Measurements from ENCODE around the gene TUBB6. TPM values are rescaled to one million over a fixed set of nuclear protein-coding genes. Genes with fewer than 3 reads are reported as not detected.

Gene TUBB6
- total and polyA plus RNA-seq, 2 donors (not counting 3 experiments of a cell fraction or from before 2014, with no cell fraction given) = 440 to 747 TPM

GRCh38 chr18:12336887-12337286 lies 28.8 kb downstream of the TUBB6 start:
- Histone ChIP-seq H3K9me1 (replicated peaks; ENCODE audit: control insufficient read depth, extremely low read depth, insufficient read depth, low read length) (no peaks in the 10 kb centered on the region), H3K4me2 (ENCODE audit: insufficient read depth, low read length) (no peak overlapping the region), H3K27me3 (ENCODE audit: control insufficient read depth in 2 of 2, insufficient read depth in 2 of 2, low read length in 2 of 2) (no peaks in the 10 kb centered on the region), H3K9me3 (replicated peaks; ENCODE audit: control insufficient read depth, insufficient read depth, low read length) (no peaks in the 10 kb centered on the region), H2AFZ (ENCODE audit: low read depth, low read length) (no peak overlapping the region), H3K4me1 (ENCODE audit: control insufficient read depth, extremely low read depth, insufficient read depth, low read length) (peaks cover 6% of the 10 kb centered on the region), H3K27ac (ENCODE audit: insufficient read depth, low read depth, low read length) (no peak overlapping the region), H3K9ac (replicated peaks; ENCODE audit: extremely low read depth, insufficient read depth, low read length) (no peak overlapping the region), H4K20me1 (replicated peaks; ENCODE audit: control insufficient read depth, extremely low read depth, insufficient read depth, low read length) (no peaks in the 10 kb centered on the region), H3K79me2 (ENCODE audit: control insufficient read depth, insufficient read depth, low read length) (no peaks in the 10 kb centered on the region), H3K4me3 (replicated peaks in 1 of 3; ENCODE audit: insufficient read depth in 1 of 3, low read depth in 1 of 3, low read length in 3 of 3) (no peak overlapping the region), H3K36me3 (ENCODE audit: control insufficient read depth in 2 of 2, extremely low read depth in 1 of 2, insufficient read depth in 2 of 2, low read length in 2 of 2) (peaks cover 0 to 12% of the 10 kb centered on the region in 2 experiments)
- CTCF ChIA-PET = interaction anchor here (1.4 kb wide), 1 partner anchor 9 kb away, joined by 7 read pairs; no protein-coding TSS in a partner anchor
- dilution Hi-C loops (cut with MboI; ENCODE audit: extremely low pct_ligation_motif_present, low sequenced_read_pairs) = no loop called here
- intact Hi-C loops (cut with micrococcal nuclease) = no loop called here
- POLR2A ChIA-PET = no interaction called here
- FAIRE-seq (peak; percentile 31), DNase-seq (ENCODE audit: low read depth, low spot score) (no peak)
- BruUV-seq (replicated peaks) = no TSS peak
- no peak for TF ChIP-seq MYC (IDR thresholded peaks at IDR 0.05; ENCODE audit: low read depth, low read length)
- TF ChIP-seq POLR2AphosphoS5 (IDR thresholded peaks at IDR 0.05; ENCODE audit: insufficient read depth, low read depth, low read length) = no peak
- TF ChIP-seq MAX (IDR thresholded peaks at IDR 0.05; ENCODE audit: insufficient read depth, insufficient read length) = no peak
- TF ChIP-seq FOS (IDR thresholded peaks at IDR 0.05; ENCODE audit: borderline replicate concordance, insufficient read depth, low read length) = no peak
- no peak for TF ChIP-seq CTCF (IDR thresholded peaks at IDR 0.05; ENCODE audit: extremely low read depth in 1 of 2, insufficient read depth in 1 of 2, low read depth in 1 of 2, low read length in 2 of 2)
- TF ChIP-seq EZH2 (IDR thresholded peaks at IDR 0.05; ENCODE audit: borderline replicate concordance, low read depth, low read length, severe bottlenecking) = no peak
- TF ChIP-seq GATA2 (IDR thresholded peaks at IDR 0.05; ENCODE audit: insufficient read depth, insufficient read length, low read depth, low read length) = no peak
- TF ChIP-seq POLR2A (IDR thresholded peaks at IDR 0.05; ENCODE audit: low read depth, low read length) = no peak
- no peak for TF ChIP-seq JUN (IDR thresholded peaks at IDR 0.05; ENCODE audit: borderline replicate concordance, insufficient read depth, insufficient read length, low read depth)

Measured in endothelial cell of umbilical vein (primary cell).